T follicular helper cell (primary cell): ENCODE measurements around the gene TRIM51.
"Not testable (repeated sequence)": the region's sequence is repeated elsewhere in the genome, so short reads cannot be mapped to it uniquely, and the experiment has no call there.

Experiments used
- DNase-seq: peaks from one replicate; pipeline ENCODE4 v3.0.0-alpha.2; 2020; ENCODE audit warnings: low read depth
- total RNA-seq, 2 experiments: gene quantifications; one replicate each; lab custom pipeline; 2026; lab: John Stamatoyannopoulos, UW

Gene TRIM51, protein sequence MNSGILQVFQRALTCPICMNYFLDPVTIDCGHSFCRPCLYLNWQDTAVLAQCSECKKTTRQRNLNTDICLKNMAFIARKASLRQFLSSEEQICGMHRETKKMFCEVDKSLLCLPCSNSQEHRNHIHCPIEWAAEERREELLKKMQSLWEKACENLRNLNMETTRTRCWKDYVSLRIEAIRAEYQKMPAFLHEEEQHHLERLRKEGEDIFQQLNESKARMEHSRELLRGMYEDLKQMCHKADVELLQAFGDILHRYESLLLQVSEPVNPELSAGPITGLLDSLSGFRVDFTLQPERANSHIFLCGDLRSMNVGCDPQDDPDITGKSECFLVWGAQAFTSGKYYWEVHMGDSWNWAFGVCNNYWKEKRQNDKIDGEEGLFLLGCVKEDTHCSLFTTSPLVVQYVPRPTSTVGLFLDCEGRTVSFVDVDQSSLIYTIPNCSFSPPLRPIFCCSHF
- 0 reads per million in 2 experiments for total RNA-seq

GRCh38 chr11:55882997-55883396 is at the start of gene TRIM51:
Gene TRIM51 (plus strand): TSS chr11:55883297. CDS start chr11:55885429, 2,132 bp downstream.
- not testable (repeated sequence) for DNase-seq

DNA sequence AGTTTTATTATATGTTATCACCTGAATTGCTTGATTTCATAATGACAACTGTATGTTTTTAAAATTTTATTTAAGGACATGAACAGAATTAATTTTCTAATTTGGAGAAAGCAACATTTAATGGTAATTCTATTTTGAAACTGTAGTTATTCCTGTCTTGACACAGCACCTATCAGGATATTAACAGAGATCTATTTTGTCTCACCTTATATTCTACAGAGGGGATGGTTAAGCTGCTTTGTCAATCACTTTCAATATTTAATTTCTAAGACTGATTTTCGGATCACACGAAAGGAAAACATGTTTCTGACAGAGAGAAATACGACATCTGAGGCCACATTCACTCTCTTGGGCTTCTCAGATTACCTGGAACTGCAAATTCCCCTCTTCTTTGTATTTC is 44.6 kb upstream of the TRIM51 start, which contains the start of gene OR5D16:
TSS of gene OR5D16 (plus strand) at position 301 of the 400 bp plus-strand sequence. CDS start at position 301, 0 bp downstream.
- no peak for DNase-seq

GRCh38 chr11:55847453-55847852 is 35.6 kb upstream of the TRIM51 start:
- no peak for DNase-seq

GRCh38 chr11:55849037-55849436 is 34.1 kb upstream of the TRIM51 start:
- DNase-seq, result no peak

DNA sequence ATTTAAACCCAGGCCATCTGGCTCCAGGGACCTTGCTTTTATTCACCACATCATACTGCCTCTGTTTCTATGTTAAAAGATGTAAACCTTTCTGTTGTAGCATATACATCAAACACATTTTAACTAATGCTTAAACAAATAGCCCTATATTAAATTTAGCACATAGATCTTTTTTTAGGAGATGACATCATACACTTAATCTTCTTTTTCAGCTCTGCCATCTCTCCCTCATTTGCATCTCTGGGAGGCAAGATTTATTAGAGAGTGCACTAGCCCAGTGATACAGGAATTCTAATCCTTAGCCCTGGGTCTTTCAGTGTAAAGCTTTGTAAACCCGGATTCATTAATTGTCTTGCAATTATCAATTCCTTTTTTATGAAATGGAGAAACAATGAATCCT is 31.0 kb upstream of the TRIM51 start:
- DNase-seq, result no peak

GRCh38 chr11:55854704-55855103 is 28.4 kb upstream of the TRIM51 start:
- DNase-seq, result no peak

GRCh38 chr11:55867354-55867753 is 15.7 kb upstream of the TRIM51 start:
- not testable (repeated sequence) for DNase-seq

- not testable (repeated sequence) for DNase-seq
Observed at GRCh38 chr11:55872731-55873130, 10.4 kb upstream of the TRIM51 start.

GRCh38 chr11:55873146-55873545 is 10.0 kb upstream of the TRIM51 start:
- not testable (repeated sequence) for DNase-seq

GRCh38 chr11:55884995-55885394 is 1.9 kb downstream of the TRIM51 start:
- DNase-seq, result not testable (repeated sequence)

DNA sequence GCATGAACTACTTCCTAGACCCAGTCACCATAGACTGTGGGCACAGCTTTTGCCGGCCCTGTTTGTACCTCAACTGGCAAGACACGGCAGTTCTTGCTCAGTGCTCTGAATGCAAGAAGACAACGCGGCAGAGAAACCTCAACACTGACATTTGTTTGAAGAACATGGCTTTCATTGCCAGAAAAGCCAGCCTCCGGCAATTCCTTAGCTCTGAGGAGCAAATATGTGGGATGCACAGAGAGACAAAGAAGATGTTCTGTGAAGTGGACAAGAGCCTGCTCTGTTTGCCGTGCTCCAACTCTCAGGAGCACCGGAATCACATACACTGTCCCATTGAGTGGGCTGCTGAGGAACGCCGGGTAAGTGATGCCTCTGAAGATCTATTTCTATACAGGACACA is 2.4 kb downstream of the TRIM51 start:
- DNase-seq, result not testable (repeated sequence)

DNA sequence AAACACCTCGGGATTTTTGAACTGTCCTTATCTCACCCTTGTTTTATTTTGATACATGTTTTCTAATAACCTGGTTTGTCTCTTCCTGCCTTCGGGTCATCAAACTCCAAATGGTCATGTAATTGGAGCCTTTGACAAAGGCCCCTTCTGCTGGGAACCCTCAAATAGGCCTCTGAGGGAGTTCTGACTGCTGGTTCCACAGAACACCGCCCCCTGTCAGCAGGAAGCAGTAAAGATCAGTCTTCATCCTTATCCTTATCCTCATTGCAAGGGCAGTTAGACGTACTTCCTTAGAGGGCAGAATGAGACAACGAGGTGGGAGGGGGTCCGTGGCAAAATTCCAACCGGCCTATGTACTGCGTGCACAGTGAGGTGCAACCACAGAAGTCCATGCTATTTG is 12.1 kb downstream of the TRIM51 start:
- no peak for DNase-seq

DNA sequence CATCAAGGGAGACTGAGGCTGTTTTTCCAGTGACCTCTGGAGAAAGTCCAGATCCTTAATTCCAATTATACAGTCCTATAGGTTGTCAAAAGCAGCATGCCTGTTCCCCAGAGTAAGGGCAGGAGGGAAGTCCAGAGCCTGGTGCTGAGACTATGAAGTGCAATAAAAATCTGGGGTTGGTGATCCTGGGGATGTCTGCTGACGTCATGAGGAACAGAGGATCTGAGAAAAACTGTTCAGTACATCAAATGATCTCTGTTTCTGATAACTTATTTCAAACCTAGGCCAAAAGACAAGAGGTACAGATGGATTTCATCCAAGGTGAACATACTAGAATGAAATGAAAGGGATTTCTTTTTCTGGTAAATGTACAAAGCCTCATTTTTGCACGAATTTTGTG is 19.2 kb downstream of the TRIM51 start:
- no peak for DNase-seq

DNA sequence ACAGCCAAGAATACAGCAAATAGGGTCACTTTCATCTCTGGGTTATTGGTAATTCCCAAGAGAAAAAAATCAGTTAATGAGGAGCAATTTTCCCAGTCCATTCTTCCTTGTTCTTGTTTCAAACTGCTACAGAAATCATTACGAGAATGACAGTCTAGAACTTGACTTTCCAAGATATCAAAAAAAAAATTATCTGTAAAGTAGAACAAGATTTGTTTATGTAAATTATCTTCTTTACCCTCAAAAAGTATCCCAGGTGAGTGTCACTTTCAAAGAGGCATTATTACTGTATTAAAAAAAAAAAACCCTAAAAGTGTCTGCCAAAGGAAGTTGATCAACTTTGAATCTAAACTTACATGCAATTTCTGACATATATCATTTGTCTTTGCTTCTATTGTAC is 31.4 kb downstream of the TRIM51 start, which contains the start of gene OR5W2:
TSS of gene OR5W2 (minus strand) at position 101 of the 400 bp plus-strand sequence. CDS start at position 101, 0 bp downstream.
- DNase-seq, result no peak

DNA sequence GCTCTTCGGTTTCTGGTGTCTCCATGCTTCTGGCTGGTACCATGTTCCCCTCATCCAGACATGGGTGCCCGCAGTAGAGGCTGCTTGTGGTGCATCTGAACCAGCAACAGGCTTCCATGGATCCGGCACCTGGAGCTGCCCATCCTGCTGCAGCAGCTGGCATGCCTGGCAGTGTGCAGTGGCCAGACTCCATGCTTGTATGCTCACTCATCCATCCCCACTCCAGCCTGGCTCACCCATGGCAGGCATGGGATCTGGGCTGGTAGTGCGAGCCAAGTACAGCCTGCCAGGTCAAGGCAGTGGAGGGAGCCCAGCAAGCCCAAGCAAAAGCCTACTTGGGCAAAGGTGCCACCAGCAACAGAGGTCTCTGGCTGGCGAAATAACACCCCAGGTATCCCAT is 37.4 kb downstream of the TRIM51 start:
- DNase-seq, result no peak

DNA sequence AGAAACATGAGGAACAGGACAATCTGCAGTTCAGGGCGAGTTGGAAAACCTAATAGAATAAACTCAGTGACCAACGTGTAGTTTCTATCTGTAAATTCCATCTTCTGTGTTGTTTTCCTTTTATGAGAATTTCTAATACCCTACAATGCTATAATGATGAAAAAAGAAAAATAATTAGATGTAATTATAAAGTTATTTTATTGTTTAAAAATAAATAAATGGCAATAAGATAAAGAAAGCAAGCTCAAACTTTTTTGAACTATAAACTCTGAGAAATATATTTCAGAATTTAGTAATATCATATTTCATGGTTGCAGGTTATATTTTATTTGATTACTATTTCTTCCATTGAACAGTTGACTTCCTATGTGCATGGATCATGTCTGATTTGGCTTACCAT is 53.2 kb downstream of the TRIM51 start, which contains the start of gene OR5I1:
TSS of gene OR5I1 (minus strand) at position 101 of the 400 bp plus-strand sequence. CDS start at position 101, 0 bp downstream.
- DNase-seq, result no peak
